ENCODE results near the gene NRM.
A peak's percentile ranks its signal among the peaks of the same experiment; 100 is the strongest.
"Not testable (repeated sequence)": the region's sequence is repeated elsewhere in the genome, so short reads cannot be mapped to it uniquely, and the experiment has no call there.

Gene NRM

DNA sequence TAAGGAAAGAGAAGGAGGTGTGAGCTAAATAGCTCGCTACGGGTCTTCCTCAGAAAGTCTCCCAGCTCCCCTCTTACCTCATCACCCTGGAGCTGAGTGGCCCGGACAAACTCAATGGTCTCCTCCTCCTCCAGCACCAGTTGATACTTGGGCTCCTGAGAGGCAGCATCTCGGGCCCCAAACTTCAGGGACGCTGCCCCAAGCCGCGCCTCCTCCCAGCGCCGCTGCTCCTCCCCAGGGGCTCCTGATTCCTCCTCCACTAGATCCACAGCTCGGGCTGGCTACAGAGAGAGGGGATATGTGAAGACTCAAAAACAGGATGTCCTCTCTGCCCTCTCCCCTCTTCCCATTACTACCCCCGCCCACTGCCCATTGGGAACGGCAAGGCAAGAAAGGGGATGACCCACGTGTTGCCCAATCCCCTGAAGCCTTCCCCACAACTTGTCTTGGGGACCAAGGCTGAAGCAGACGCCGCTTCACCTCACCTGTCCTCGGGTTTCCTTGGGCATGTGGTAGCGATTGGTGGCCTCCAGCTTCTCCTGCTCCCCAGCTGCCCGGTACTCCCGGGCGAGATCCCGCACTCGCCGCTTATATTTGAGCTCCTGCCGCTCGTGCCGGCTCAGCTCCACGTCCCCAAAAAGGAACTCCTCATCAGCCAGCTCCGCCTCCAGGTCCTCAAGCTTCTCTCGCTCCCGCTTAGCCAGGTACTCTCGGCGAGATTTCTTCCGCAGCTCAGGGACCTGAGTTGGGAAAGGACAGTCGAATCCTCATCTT is 25.6 kb downstream of the NRM start:
- no peak for DNase-seq

DNA sequence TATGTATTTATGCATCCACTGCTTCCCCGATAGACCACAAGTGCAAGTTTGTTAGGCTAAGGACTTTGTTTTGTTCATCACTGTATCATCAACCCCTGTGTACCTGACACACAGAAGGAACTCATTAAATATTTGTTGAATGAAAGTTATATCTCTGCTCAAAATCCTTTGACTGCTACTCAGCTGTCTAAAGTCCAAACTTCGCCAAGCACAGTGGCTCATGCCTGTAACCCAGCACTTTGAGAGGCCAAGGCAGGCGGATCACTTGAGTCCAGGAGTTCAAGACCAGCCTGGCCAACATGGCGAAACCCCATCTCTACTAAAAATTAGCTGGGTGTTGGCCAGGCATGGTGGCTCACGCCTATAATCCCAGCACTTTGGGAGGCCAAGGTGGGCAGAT is 32.9 kb downstream of the NRM start:
- not testable (repeated sequence) for DNase-seq

DNA sequence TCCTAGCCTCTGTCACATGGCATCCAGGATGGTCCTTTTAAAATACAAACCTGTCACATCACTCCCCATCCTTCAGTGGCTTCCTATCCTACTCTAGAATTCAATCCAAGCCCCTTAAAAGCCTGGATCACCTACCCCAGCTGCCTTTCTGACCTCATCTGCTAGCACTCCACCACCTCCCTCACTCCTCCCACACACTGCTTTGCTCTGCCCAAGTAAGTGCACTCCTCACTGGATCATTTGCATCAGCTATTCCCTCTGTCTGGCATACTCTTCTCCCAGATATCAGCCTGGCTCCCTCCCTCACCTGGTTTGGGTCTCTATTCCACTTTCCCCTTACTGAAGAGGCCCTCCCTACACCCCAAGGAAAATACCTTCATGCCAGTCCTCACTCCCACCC is 33.3 kb downstream of the NRM start:
- DNase-seq = no peak

DNA sequence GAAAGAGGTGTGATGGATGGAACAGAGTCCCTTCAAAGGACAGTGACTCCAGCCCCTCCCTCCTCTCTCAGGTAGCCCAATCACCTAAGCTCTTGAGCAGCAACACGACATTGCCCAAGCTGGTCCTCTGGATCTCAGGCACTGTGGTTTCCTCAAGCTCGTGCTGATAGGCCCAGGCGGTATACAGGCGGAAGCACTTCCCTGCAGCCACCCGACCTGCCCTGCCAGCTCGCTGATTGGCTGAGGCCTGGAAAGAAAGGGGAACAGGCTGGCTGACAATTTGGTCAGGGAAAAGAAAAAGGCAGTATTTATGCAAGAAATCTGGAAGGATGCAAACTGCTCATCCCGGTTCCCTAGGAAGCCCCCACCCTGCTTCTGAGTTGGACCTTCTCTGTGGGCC is 34.3 kb downstream of the NRM start:
- no peak for DNase-seq

DNA sequence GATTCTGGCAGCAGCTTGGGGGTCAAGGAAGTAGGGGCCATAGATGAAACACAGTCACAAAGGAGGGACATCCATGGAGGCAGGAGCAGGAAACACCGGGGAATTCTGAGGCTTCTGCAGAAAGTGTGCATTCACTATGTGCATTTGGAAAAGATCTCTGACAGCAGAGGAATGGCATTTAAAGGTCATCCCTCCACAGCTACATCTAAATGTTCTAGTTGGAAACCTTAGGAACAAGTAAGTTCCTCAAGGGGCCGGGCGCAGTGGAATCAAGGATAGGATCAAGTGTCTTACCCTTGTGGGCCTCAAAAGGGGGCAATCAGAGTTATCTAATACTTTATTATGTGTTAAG is 35.1 kb downstream of the NRM start:
- no peak for DNase-seq

DNA sequence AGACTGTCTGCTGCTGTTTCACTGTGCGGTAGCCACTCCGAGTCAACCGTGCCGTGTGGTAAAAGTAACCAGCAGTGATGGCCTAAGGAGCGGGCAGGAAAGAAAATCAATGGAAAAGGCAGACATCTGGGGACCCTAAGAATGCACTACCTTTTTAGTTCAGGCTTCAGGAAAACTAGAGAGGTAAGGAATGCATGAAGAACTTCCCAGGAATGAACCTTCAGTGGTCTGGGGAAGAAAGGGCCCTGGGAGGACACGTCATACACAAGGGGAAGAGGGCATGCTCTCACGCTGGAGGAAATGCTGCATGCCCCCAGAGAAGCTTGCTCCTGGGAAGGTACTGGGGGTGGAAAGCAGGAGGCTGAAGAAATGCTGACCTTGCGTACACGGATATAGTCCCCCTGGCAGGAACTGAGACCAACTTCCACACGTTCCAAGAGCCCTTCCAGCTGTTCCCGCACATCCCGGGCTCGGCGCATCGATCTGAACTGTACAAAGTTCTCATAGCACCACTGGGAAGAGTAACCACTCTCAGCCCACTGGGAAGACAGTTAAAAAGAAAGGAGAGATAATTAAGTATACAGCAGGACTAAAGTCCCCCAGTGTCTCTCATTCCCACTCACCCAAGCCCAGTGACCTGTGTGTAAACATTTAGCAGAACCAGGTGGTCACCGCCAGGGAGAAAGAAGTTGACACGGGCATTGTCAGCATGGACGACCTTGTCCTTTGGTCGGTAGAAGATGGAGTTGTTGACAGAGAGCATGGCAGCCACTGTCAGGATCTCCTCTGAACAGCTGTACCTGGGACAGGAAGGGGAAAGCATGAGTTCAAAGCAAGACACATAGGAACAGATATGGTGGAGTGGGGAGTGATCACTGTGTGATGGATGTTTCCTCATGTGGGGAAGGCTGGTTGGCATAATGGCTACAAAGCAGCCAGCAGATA is 35.7 kb downstream of the NRM start:
- DNase-seq = no peak

DNA sequence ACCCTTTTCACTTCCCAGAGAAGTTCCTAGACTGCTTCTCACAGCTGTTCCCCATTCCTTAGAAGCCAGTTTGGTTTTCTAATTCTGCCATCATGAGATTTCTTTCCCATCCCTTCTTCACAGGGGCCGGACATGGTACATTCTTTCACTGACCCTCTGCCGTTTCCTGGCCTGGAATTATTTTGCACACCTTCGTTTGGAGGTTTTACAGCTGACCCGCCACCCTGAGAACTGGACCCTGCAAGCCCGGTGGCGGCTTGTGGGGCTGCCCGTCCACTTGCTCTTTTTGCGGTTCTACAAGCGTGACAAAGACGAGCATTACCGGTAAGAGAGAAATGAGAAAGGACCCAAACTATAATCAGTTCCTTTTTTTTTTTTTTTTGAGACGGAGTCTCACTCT is 39.6 kb downstream of the NRM start:
- no peak for DNase-seq

DNA sequence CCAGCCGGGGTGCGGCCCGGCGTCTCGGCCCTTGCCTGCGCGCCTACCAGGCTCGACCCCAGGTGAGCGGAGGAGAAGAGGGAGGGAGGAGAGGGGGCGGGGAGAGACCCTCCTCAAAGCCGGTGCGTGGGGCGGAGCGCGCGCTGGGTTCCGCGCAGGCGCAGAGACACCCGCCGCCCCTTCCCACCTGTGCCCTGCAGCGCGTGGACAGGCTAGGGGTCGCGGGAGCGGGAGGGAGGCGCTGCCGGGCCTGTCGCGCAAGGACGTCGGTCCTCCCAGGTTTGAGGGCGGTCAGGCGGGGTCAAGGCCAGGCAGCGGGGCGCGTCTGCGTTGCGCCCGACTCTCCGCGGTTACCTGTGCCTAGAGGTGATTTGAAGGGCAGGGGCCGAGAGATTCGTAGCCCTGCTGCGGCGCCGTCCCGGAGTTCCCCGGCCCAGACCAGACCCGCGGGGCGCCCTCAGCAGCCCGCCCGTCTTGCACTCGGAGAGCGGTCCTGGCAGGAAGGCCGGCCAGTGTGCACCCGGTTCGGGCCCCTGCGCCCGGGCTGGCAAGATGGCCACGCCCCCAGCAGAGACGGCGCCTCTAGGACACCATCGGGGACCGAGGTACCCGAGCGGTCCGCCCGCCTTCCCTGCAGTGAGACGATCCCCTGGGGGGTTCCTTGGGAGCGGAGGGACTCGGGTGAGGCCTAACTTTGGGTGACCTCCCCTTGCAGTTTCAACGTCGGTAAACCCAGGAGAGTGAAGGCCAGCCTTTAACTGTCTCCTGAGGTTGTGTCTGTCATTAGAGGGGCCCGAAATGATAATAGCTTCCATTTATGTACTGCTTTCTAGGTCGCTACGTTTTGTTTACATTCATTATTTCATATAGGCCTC is 43.3 kb downstream of the NRM start:
- peak; percentile 96 for DNase-seq

DNA sequence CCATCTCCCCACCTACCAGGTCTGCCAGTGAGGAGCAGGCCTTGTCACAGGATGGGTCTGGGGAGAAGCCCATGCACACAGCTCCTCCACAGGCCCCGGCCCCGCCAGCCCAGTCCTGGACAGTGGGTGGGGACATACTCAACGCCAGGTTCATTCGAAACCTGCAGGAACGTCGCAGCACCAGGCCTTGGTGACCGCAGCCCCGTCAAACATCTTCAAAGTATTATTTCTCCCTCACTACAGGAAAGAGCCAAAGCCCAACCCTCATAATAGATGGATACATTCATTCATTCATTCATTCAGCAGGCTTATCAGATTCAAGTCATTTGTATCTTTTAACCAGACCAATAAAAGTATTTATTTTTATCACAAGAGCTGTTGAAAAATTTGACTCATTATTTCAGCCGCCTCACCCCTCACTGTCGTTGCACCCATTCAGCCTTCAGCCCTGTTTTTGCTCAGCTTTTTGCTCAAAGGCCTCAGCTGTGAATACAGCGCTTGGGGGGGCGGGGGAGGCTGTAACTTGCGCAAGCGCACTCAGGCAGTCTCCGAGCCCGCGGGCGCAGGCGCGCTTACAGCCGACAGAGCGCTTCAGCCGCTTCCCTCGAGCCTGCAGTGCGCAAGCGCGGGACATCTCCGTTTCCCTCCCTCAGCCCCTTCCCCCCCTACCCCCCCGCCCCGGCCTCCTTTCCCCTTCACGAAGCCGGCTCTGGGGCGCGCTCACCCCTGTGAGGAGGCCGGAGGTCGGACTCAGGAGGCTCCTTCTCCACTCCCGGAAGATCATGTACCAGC is 44.1 kb downstream of the NRM start, which contains the start of gene C6orf136:
C6orf136 (plus strand) TSS at position 684 of the 792 bp plus-strand sequence; CDS start at position 783, 99 bp downstream.
- DNase-seq = peak; percentile 97

DNA sequence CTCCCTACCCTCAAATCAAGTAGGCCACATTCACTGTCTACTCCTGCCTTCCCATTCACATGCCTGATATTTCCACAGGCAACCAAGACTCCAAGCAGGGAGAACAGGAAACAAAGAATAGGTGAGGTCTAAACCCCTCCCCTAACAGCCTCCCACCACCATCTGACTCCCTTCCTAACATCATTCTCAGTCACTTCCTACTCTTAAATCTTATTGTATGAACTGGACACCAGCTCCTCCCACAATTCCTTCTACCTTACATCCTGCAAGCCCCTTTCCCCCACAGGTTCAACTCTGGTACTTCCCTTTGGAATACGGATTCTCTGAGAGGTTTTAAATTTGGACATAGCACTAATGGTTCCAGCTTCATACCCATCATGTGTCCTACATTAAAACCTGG is 44.8 kb downstream of the NRM start:
- peak; percentile 22 for DNase-seq

DNA sequence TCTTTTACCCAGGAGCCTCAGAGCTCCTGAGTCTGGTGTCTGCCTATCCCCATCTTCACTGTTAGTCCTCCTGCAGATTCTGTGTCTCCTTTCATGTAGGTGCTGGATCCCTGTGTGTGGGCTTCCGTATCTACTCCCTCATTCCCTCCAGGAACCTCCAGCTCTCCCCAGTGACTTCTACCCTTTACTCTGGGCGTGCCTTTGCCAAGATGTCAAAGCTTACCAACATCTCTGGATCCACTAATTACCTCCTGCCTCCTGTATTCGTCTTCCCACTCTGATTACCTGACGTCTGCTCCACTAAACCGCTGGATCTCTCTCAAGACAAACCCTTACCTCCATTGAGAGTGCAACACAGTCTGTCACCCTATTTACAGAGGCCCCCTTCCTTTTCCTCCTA is 46.0 kb downstream of the NRM start:
- no peak for DNase-seq

DNA sequence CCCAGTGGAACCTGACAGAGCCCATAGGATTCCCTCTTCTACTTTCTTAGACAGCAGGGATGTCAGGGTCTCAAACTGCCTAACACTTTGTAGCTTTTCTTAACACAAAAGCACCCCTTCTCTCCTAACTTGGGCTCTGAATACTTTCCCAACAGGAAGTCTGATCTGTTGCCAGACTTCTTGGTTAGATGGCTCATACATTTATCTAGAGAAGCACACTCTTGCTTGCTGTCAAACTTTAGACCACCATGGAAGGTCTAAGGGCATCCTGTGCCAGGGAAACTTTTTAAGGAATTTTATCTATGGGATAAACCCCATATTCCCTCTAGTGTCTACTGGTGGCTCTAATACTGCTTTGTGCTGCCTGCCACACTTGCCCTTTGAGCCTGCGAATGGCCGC is 47.1 kb downstream of the NRM start:
- no peak for DNase-seq

DNA sequence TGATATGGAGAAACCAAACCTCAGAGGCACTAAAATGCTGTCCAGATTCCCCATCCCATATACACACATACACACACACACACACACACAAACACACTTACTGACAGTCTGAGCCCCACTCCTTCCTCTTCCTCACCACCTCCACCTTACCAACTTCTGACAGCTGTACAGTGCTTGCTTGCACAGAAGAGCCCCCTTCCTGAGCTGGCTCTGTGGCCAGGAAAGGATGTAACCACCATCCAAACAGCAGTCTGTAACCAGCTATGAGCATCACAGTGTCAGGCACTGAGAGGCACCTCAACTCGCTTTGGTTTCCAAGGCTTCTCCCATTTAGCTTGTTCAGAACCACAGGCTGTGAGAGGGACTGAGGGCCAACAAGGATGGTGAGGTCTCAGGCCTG is 49.7 kb downstream of the NRM start:
- DNase-seq = no peak

DNA sequence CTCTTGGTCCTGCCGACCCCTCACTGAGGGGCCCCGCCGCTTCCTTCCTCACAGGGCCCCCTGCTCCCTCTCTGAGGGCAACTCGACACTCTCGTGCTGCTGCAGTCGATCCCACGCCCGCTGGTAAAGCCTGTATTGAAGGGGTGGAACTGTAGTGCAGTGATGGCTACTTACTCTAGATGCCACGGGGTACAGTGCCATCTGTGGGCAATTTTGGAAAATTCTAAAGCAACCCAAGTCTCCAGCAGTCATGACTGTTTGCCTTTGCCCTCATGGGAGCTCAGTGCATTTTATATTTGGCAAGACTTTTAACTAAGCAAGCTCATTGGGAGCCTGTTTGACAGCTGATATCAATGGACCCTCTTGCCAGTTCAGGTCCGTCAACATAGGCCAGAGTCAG is 50.3 kb downstream of the NRM start:
- DNase-seq = peak; percentile 27

Measured in NCI-H69 (cell line).